Measurements from ENCODE around the gene DENND5A. TPM values are rescaled to one million over a fixed set of nuclear protein-coding genes. Genes with fewer than 3 reads are reported as not detected.

Gene DENND5A
- total RNA-seq, 4 donors from 2014 or later, result 6.1 to 67.7 (median 23.2) TPM

GRCh38 chr11:9304178-9304577 lies 39.0 kb upstream of the DENND5A start:
- H3K36me3 ChIP-seq, result peaks cover 0 to 7% (median 0%) of the 10 kb centered on the region in 3 donors
- DNase-seq, result no peak
- no peaks in the 10 kb centered on the region for H3K9me3 ChIP-seq
- H3K4me1 ChIP-seq, result no peaks in the 10 kb centered on the region
- no peaks in the 10 kb centered on the region for H3K27me3 ChIP-seq
- no peak overlapping the region for H3K27ac ChIP-seq
- no peak overlapping the region for H3K4me3 ChIP-seq
- no peak for TF ChIP-seq CTCF (IDR thresholded peaks at IDR 0.05)
- TF ChIP-seq POLR2A (IDR thresholded peaks at IDR 0.05), result no peak

GRCh38 chr11:9302448-9302847 lies 37.3 kb upstream of the DENND5A start:
- no peaks in the 10 kb centered on the region for H3K4me1 ChIP-seq
- no peak overlapping the region for H3K27ac ChIP-seq
- no peak for TF ChIP-seq POLR2A (IDR thresholded peaks at IDR 0.05)
- no peak for TF ChIP-seq CTCF (IDR thresholded peaks at IDR 0.05)
- H3K36me3 ChIP-seq, result peaks cover 0 to 15% (median 0%) of the 10 kb centered on the region in 3 donors
- H3K9me3 ChIP-seq, result no peaks in the 10 kb centered on the region
- no peaks in the 10 kb centered on the region for H3K27me3 ChIP-seq
- H3K4me3 ChIP-seq, result no peak overlapping the region
- no peak for DNase-seq

- H3K9me3 ChIP-seq, result no peaks in the 10 kb centered on the region
- no peaks in the 10 kb centered on the region for H3K4me1 ChIP-seq
- no peak for DNase-seq
- TF ChIP-seq POLR2A (IDR thresholded peaks at IDR 0.05) (no peak), CTCF (IDR thresholded peaks at IDR 0.05) (no peak)
- H3K27me3 ChIP-seq, result no peaks in the 10 kb centered on the region
- no peak overlapping the region for H3K4me3 ChIP-seq
- H3K36me3 ChIP-seq, result peaks cover 0 to 18% (median 0%) of the 10 kb centered on the region in 3 donors
- no peak overlapping the region for H3K27ac ChIP-seq
Measured at GRCh38 chr11:9301720-9302119, 36.6 kb upstream of the DENND5A start.

- TF ChIP-seq CTCF (IDR thresholded peaks at IDR 0.05), result no peak
- no peak for TF ChIP-seq POLR2A (IDR thresholded peaks at IDR 0.05)
- DNase-seq, result peak in 1 of 3 donors; percentile 13
Measured at GRCh38 chr11:9293646-9294045, 28.5 kb upstream of the DENND5A start.

GRCh38 chr11:9285850-9286587 lies 20.9 kb upstream of the DENND5A start:
- no peak overlapping the region for H3K4me3 ChIP-seq
- H3K9me3 ChIP-seq, result no peaks in the 10 kb centered on the region
- H3K36me3 ChIP-seq, result peaks cover 0 to 29% (median 0%) of the 10 kb centered on the region in 3 donors
- H3K27me3 ChIP-seq, result no peaks in the 10 kb centered on the region
- no peaks in the 10 kb centered on the region for H3K4me1 ChIP-seq
- TF ChIP-seq CTCF (IDR thresholded peaks at IDR 0.05) (no peak), POLR2A (IDR thresholded peaks at IDR 0.05) (no peak)
- peak in 1 of 3 donors; percentile 6 for DNase-seq
- H3K27ac ChIP-seq, result no peak overlapping the region

More at GRCh38 chr11:9293646-9294045, 28.5 kb upstream of the DENND5A start:
- no peaks in the 10 kb centered on the region for H3K4me1 ChIP-seq
- H3K27me3 ChIP-seq, result no peaks in the 10 kb centered on the region
- peaks cover 0 to 45% (median 0%) of the 10 kb centered on the region in 3 donors for H3K36me3 ChIP-seq
- H3K9me3 ChIP-seq, result no peaks in the 10 kb centered on the region
- H3K4me3 ChIP-seq, result no peak overlapping the region
- H3K27ac ChIP-seq, result no peak overlapping the region

All from Peyer's patch (tissue), 4 donors.